H9 (cell line): ENCODE measurements around the gene FRMD1. TPM values are rescaled to one million over a fixed set of nuclear protein-coding genes. Genes with fewer than 3 reads are reported as not detected.

Experiments
- DNase-seq: peaks from one replicate; pipeline ENCODE4 v3.0.0-alpha.2; 2017
- H2AFZ ChIP-seq: one replicate; pipeline ENCODE4 v1.6.1; 2013; ENCODE audit warnings: mild to moderate bottlenecking, low read length, control low read depth, moderate library complexity
- H2AK5ac ChIP-seq: 2 replicates; pipeline ENCODE4 v1.6.1; 2013; ENCODE audit warnings: low read length, control low read depth, mixed read lengths; ENCODE audit not compliant: insufficient read length
- H2BK120ac ChIP-seq: one replicate; pipeline ENCODE4 v1.6.1; 2013; ENCODE audit warnings: low read depth, mild to moderate bottlenecking, low read length, control low read depth, inconsistent platforms; ENCODE audit not compliant: poor library complexity, severe bottlenecking
- H2BK12ac ChIP-seq: 2 replicates; pipeline ENCODE4 v1.6.1; 2013; ENCODE audit warnings: low read length, control low read depth, mixed read lengths, low read depth; ENCODE audit not compliant: insufficient read length
- H2BK15ac ChIP-seq: 2 replicates; pipeline ENCODE4 v1.6.1; 2013; ENCODE audit warnings: low read depth, low read length, control low read depth
- H2BK20ac ChIP-seq: one replicate; pipeline ENCODE4 v1.6.1; 2013; ENCODE audit warnings: low read depth, mild to moderate bottlenecking, low read length, control low read depth, inconsistent platforms; ENCODE audit not compliant: poor library complexity, severe bottlenecking
- H2BK5ac ChIP-seq: 2 replicates; pipeline ENCODE4 v1.6.1; 2013; ENCODE audit warnings: low read length, control low read depth, mixed read lengths; ENCODE audit not compliant: insufficient read length
- H3K14ac ChIP-seq: 2 replicates; pipeline ENCODE4 v1.6.1; 2013; ENCODE audit warnings: low read length, control low read depth; ENCODE audit not compliant: insufficient read depth
- H3K18ac ChIP-seq: 2 replicates; pipeline ENCODE4 v1.6.1; 2013; ENCODE audit warnings: low read depth, mild to moderate bottlenecking, mixed read lengths, low read length, control low read depth; ENCODE audit not compliant: insufficient read length
- H3K23ac ChIP-seq: 2 replicates; pipeline ENCODE4 v1.6.1; 2013; ENCODE audit warnings: low read length, control low read depth, mixed read lengths, low read depth; ENCODE audit not compliant: insufficient read length
- H3K23me2 ChIP-seq: 2 replicates; pipeline ENCODE4 v1.6.1; 2013; ENCODE audit warnings: low read depth, mild to moderate bottlenecking, mixed read lengths, low read length, control low read depth; ENCODE audit not compliant: insufficient read length, poor library complexity, severe bottlenecking
- H3K27ac ChIP-seq: 2 replicates; pipeline ENCODE4 v1.5.1; 2013; ENCODE audit warnings: low read length, control low read depth, mixed read lengths, low read depth; ENCODE audit not compliant: insufficient read length
- H3K27me3 ChIP-seq: 2 replicates; pipeline ENCODE4 v1.6.1; 2013; ENCODE audit warnings: low read length, control low read depth, inconsistent platforms; ENCODE audit not compliant: insufficient read depth
- H3K4ac ChIP-seq: 2 replicates; pipeline ENCODE4 v1.6.1; 2013; ENCODE audit warnings: low read depth, mild to moderate bottlenecking, control low read depth, inconsistent platforms, low read length, moderate library complexity
- H3K4me1 ChIP-seq: 2 replicates; pipeline ENCODE4 v1.6.1; 2013; ENCODE audit warnings: low read length, control low read depth, inconsistent platforms; ENCODE audit not compliant: insufficient read depth
- H3K4me2 ChIP-seq: 2 replicates; pipeline ENCODE4 v1.6.1; 2013; ENCODE audit warnings: low read length, control low read depth, mixed read lengths; ENCODE audit not compliant: insufficient read length, insufficient read depth
- H3K56ac ChIP-seq: 2 replicates; pipeline ENCODE4 v1.6.1; 2013; ENCODE audit warnings: low read depth, mild to moderate bottlenecking, mixed read lengths, low read length, control low read depth; ENCODE audit not compliant: insufficient read length
- H3K79me1 ChIP-seq: 2 replicates; pipeline ENCODE4 v1.6.1; 2013; ENCODE audit warnings: low read depth, mild to moderate bottlenecking, moderate library complexity, low read length, control low read depth, inconsistent platforms; ENCODE audit not compliant: insufficient read depth, poor library complexity, severe bottlenecking
- H3K79me2 ChIP-seq: 2 replicates; pipeline ENCODE4 v1.6.1; 2013; ENCODE audit warnings: low read length, control low read depth, inconsistent platforms; ENCODE audit not compliant: insufficient read depth
- H3K9ac ChIP-seq: 2 replicates; pipeline ENCODE4 v1.6.1; 2013; ENCODE audit warnings: low read length, control low read depth, mixed read lengths; ENCODE audit not compliant: insufficient read length; ENCODE audit errors: extremely low read depth
- H3K9me3 ChIP-seq: one replicate; pipeline ENCODE4 v1.6.1; 2013; ENCODE audit warnings: low read depth, low read length, inconsistent platforms; ENCODE audit not compliant: control insufficient read depth
- H3T11ph ChIP-seq: one replicate; pipeline ENCODE4 v1.6.1; 2013; ENCODE audit warnings: mild to moderate bottlenecking, low read length, control low read depth, inconsistent platforms
- H4K20me1 ChIP-seq: one replicate; pipeline ENCODE4 v1.6.1; 2013; ENCODE audit not compliant: control insufficient read depth, insufficient read length, insufficient read depth
- H4K5ac ChIP-seq: 2 replicates; pipeline ENCODE4 v1.6.1; 2013; ENCODE audit warnings: low read depth, mild to moderate bottlenecking, mixed read lengths, low read length, control low read depth; ENCODE audit not compliant: insufficient read length
- H4K8ac ChIP-seq: replicated peaks from 2 replicates; pipeline ENCODE4 v1.6.1; 2013; ENCODE audit warnings: low read length, control low read depth, mixed read lengths, low read depth; ENCODE audit not compliant: insufficient read length
- H4K91ac ChIP-seq: 2 replicates; pipeline ENCODE4 v1.6.1; 2013; ENCODE audit warnings: low read depth, mild to moderate bottlenecking, moderate library complexity, mixed read lengths, low read length, control low read depth; ENCODE audit not compliant: insufficient read length
- H3K27ac Mint-ChIP-seq, 3 experiments: 2 replicates in 2 of 3; 3 replicates in 1 of 3; pipeline ENCODE4 v1.8.0; 2020 to 2021; ENCODE audit warnings: mixed read lengths in 3 of 3, mild to moderate bottlenecking in 1 of 3, moderate library complexity in 1 of 3
- H3K27me3 Mint-ChIP-seq: 2 replicates; pipeline ENCODE4 v1.8.0; 2021; ENCODE audit warnings: low read depth, mild to moderate bottlenecking, moderate library complexity, mixed read lengths
- H3K36me3 Mint-ChIP-seq, 3 experiments: 2 replicates in 2 of 3; 3 replicates in 1 of 3; pipeline ENCODE4 v1.8.0; 2020 to 2021; ENCODE audit warnings: low read depth in 3 of 3, mixed read lengths in 3 of 3; ENCODE audit not compliant: insufficient read depth in 1 of 3
- H3K4me1 Mint-ChIP-seq, 2 experiments: 2 replicates each; pipeline ENCODE4 v1.8.0; 2020; ENCODE audit warnings: mixed read lengths in 2 of 2
- H3K4me3 Mint-ChIP-seq, 2 experiments: 2 replicates in 1 of 2; 3 replicates in 1 of 2; pipeline ENCODE4 v1.8.0; 2020 to 2021; ENCODE audit warnings: mild to moderate bottlenecking in 2 of 2, mixed read lengths in 2 of 2, moderate library complexity in 1 of 2
- H3K9me3 Mint-ChIP-seq, 2 experiments: 2 replicates in 1 of 2; 3 replicates in 1 of 2; pipeline ENCODE4 v1.8.0; 2020; ENCODE audit warnings: mild to moderate bottlenecking in 2 of 2, mixed read lengths in 2 of 2, moderate library complexity in 1 of 2
- WGBS: extraction: QIAGEN DNeasy Blood & Tissue Kit; methylation state at CpG from one replicate; pipeline ENCODE4 v1.1.7; 2013; ENCODE audit warnings: missing lambda C conversion rate, low lambda C conversion rate, mixed read lengths; ENCODE audit not compliant: insufficient read length; ENCODE audit errors: extremely low coverage; 5-methylcytosine and 5-hydroxymethylcytosine counted together
- total RNA-seq: library from RNA; stranded (reverse); gene quantifications from 2 replicates; pipeline ENCODE4 v1.2.1, GENCODE V29; 2021
- TF ChIP-seq, protein P1 (sequence below): fragments of 200-600 bp; sonication (generic); conservative IDR thresholded peaks from 3 replicates; pipeline ENCODE4 v1.8.0; 2021; ENCODE audit warnings: antibody characterized with exemption, mild to moderate bottlenecking

Gene FRMD1
- total RNA-seq, 1 experiment from 2014 or later: not detected

DNA sequence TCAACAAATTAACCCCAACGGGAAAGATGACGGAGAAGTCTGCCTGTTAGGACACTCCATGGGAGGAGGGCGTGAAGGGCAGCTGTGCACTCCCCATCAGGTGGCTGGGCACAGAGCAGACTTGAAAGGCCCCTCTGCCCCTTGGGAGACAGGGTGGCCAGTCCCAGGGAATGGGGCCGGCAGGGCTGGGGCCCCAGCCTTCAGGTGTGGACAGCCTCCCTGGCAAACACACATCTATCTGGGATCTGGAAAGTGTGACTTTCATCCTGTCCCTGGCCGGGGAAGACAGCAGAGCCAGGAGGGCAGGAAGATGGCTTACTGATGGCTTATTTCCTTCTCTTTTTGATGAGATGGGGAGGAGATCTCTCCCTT lies 4.5 kb upstream of the FRMD1 start:
- no peak overlapping the region for H3K18ac ChIP-seq
- H3K4me3 Mint-ChIP-seq: no peak overlapping the region
- H2AFZ ChIP-seq: no peak overlapping the region
- H3K79me1 ChIP-seq: no peaks in the 10 kb centered on the region
- no peaks in the 10 kb centered on the region for H3K27me3 ChIP-seq
- H2BK20ac ChIP-seq: no peak overlapping the region
- no peaks in the 10 kb centered on the region for H3K36me3 Mint-ChIP-seq
- no peak overlapping the region for H3T11ph ChIP-seq
- H3K79me2 ChIP-seq: no peaks in the 10 kb centered on the region
- no peak overlapping the region for H2BK120ac ChIP-seq
- H4K91ac ChIP-seq: no peak overlapping the region
- no peak overlapping the region for H4K8ac ChIP-seq
- no peaks in the 10 kb centered on the region for H3K9me3 Mint-ChIP-seq
- H4K20me1 ChIP-seq: no peaks in the 10 kb centered on the region
- no peak overlapping the region for H3K27ac ChIP-seq
- H3K4me2 ChIP-seq: no peak overlapping the region
- no peak overlapping the region for H3K56ac ChIP-seq
- H3K9me3 ChIP-seq: no peaks in the 10 kb centered on the region
- H3K4me1 Mint-ChIP-seq: peaks cover 8 to 34% of the 10 kb centered on the region in 2 experiments
- no peak overlapping the region for H2AK5ac ChIP-seq
- H3K14ac ChIP-seq: no peak overlapping the region
- H3K4ac ChIP-seq: no peak overlapping the region
- H2BK15ac ChIP-seq: no peak overlapping the region
- no peaks in the 10 kb centered on the region for H3K4me1 ChIP-seq
- H3K9ac ChIP-seq: no peak overlapping the region
- H3K27ac Mint-ChIP-seq: no peak overlapping the region
- H3K23me2 ChIP-seq: no peaks in the 10 kb centered on the region
- H3K23ac ChIP-seq: no peak overlapping the region
- H2BK5ac ChIP-seq: no peak overlapping the region
- WGBS: no CpG with 5 or more reads among the region's 5 CpGs
- H4K5ac ChIP-seq: no peak overlapping the region
- TF ChIP-seq, protein P1, sequence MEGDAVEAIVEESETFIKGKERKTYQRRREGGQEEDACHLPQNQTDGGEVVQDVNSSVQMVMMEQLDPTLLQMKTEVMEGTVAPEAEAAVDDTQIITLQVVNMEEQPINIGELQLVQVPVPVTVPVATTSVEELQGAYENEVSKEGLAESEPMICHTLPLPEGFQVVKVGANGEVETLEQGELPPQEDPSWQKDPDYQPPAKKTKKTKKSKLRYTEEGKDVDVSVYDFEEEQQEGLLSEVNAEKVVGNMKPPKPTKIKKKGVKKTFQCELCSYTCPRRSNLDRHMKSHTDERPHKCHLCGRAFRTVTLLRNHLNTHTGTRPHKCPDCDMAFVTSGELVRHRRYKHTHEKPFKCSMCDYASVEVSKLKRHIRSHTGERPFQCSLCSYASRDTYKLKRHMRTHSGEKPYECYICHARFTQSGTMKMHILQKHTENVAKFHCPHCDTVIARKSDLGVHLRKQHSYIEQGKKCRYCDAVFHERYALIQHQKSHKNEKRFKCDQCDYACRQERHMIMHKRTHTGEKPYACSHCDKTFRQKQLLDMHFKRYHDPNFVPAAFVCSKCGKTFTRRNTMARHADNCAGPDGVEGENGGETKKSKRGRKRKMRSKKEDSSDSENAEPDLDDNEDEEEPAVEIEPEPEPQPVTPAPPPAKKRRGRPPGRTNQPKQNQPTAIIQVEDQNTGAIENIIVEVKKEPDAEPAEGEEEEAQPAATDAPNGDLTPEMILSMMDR: no peak
- peaks cover 2% of the 10 kb centered on the region; the same call in 1 of the 2 replicates for H3K27me3 Mint-ChIP-seq
- no peak for DNase-seq
- no peak overlapping the region for H2BK12ac ChIP-seq
